Measurements from ENCODE around the gene FGF1. TPM values are rescaled to one million over a fixed set of nuclear protein-coding genes. Genes with fewer than 3 reads are reported as not detected.

FGF1 gene
- total and polyA plus RNA-seq, 8 donors: 0.73 to 3.5 (median 1.0) TPM; not detected in 3

DNA sequence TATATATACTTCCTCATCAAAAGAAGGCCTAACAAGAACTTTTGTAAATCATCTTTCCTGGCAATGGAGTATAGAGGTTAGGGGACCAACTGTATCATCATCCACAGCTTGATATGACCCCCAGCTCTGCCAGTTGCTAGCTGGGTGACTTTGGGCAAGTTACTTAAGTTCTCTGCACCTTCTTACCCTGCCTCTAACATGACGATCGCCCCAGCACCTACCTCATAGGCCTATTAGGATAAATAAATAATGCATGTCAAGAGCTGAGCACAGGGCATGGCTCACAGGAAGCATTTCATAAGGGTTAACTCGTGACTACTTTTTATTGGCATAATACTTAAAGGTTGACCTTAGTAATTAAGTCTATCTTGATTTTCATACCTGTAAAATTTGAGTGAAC, 29.4 kb upstream of the FGF1 start:
- peaks cover 8 to 28% (median 15%) of the 10 kb centered on the region in 4 donors for H3K4me1 ChIP-seq
- H3K9me3 ChIP-seq: peaks cover 0 to 5% (median 0%) of the 10 kb centered on the region in 4 donors
- 60 to 82% (median 70%) methylated on average over 3 of the region's 3 CpGs for WGBS, 5 donors
- no peaks in the 10 kb centered on the region for H3K27me3 ChIP-seq
- no peak overlapping the region for H3K4me3 ChIP-seq
- TF ChIP-seq POLR2A (IDR thresholded peaks at IDR 0.05): no peak
- no peak for TF ChIP-seq CTCF (IDR thresholded peaks at IDR 0.05)
- no peaks in the 10 kb centered on the region for H3K36me3 ChIP-seq
- intact Hi-C loops (cut with DNase I; ENCODE audit: low total_unique reads): loop anchor here (5.0 kb wide), 1 partner anchor 167 kb away; no protein-coding TSS in a partner anchor
- no peak overlapping the region for H3K27ac ChIP-seq
- DNase-seq: no peak

- TF ChIP-seq CTCF (IDR thresholded peaks at IDR 0.05) (peak in 6 of 7 experiments; percentile 7 to 97 (median 93)), POLR2A (IDR thresholded peaks at IDR 0.05) (no peak), EP300 (IDR thresholded peaks at IDR 0.05) (no peak), POLR2AphosphoS5 (IDR thresholded peaks at IDR 0.05) (peak in 2 of 3 donors; percentile 4 to 57)
- Histone ChIP-seq H3K9me3 (peaks cover 0 to 5% (median 0%) of the 10 kb centered on the region in 4 donors), H3K36me3 (no peaks in the 10 kb centered on the region), H3K4me1 (peaks cover 8 to 23% (median 12%) of the 10 kb centered on the region in 4 donors), H3K27me3 (no peaks in the 10 kb centered on the region), H3K27ac (peak overlapping the region; percentile 71 to 87 (median 79)), H3K4me3 (peak overlapping the region; percentile 42 to 57 (median 46))
- intact Hi-C loops (cut with DNase I; ENCODE audit: low total_unique reads): no loop called here
- DNase-seq: peak; percentile 89 to 96
- 1 to 2% (median 1%) methylated on average over 24 to 29 of the region's 29 CpGs for WGBS, 5 donors
Measured at GRCh38 chr5:142713121-142713706, 27.3 kb upstream of the FGF1 start.

GRCh38 chr5:142703153-142703552, 17.3 kb upstream of the FGF1 start:
- 76 to 88% (median 86%) methylated on average over 3 of the region's 3 CpGs for WGBS, 5 donors
- no peak for TF ChIP-seq POLR2AphosphoS5 (IDR thresholded peaks at IDR 0.05)
- TF ChIP-seq CTCF (IDR thresholded peaks at IDR 0.05): no peak
- no peak for TF ChIP-seq EP300 (IDR thresholded peaks at IDR 0.05)
- H3K4me3 ChIP-seq: no peak overlapping the region
- H3K27me3 ChIP-seq: no peaks in the 10 kb centered on the region
- no peaks in the 10 kb centered on the region for H3K36me3 ChIP-seq
- peaks cover 0 to 12% (median 10%) of the 10 kb centered on the region in 4 donors for H3K4me1 ChIP-seq
- intact Hi-C loops (cut with DNase I; ENCODE audit: low total_unique reads): no loop called here
- DNase-seq: no peak
- no peak overlapping the region for H3K27ac ChIP-seq
- no peaks in the 10 kb centered on the region for H3K9me3 ChIP-seq

- intact Hi-C loops (cut with DNase I; ENCODE audit: low total_unique reads): no loop called here
- no peaks in the 10 kb centered on the region for H3K9me3 ChIP-seq
- no peak overlapping the region for H3K4me3 ChIP-seq
- 72 to 87% (median 84%) methylated on average over 3 of the region's 3 CpGs for WGBS, 5 donors
- H3K27ac ChIP-seq: no peak overlapping the region
- TF ChIP-seq CTCF (IDR thresholded peaks at IDR 0.05) (no peak), POLR2A (IDR thresholded peaks at IDR 0.05) (no peak)
- H3K4me1 ChIP-seq: peaks cover 0 to 24% (median 14%) of the 10 kb centered on the region in 4 donors
- no peaks in the 10 kb centered on the region for H3K27me3 ChIP-seq
- no peak for DNase-seq
- no peaks in the 10 kb centered on the region for H3K36me3 ChIP-seq
Measured at GRCh38 chr5:142701673-142702311, 15.9 kb upstream of the FGF1 start.

Measured in stomach (tissue), 9 donors.